ENCODE measurements around the gene MIPOL1. TPM values are rescaled to one million over a fixed set of nuclear protein-coding genes. Genes with fewer than 3 reads are reported as not detected.

MIPOL1 gene
- total and polyA plus RNA-seq, 2 of the 13 experiments (the other 11 are each of a cell fraction or from before 2014, with no cell fraction given) = 8.6 to 34.2 TPM

- TF ChIP-seq ZNF33B (CRISPR knock-in tag; IDR thresholded peaks at IDR 0.05) = peak; percentile 97
- TF ChIP-seq SP2 (CRISPR knock-in tag; IDR thresholded peaks at IDR 0.05) = peak; percentile 49; the same call in 1 of the 2 replicates
- TF ChIP-seq, protein P1, sequence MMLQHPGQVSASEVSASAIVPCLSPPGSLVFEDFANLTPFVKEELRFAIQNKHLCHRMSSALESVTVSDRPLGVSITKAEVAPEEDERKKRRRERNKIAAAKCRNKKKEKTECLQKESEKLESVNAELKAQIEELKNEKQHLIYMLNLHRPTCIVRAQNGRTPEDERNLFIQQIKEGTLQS (CRISPR knock-in tag; IDR thresholded peaks at IDR 0.05) = peak; percentile 66
- peak; percentile 98 for TF ChIP-seq KDM2A (CRISPR knock-in tag; IDR thresholded peaks at IDR 0.05; ENCODE audit: borderline replicate concordance, low read depth)
- no peak; the same call in 1 of the 2 replicates for TF ChIP-seq ZZZ3 (CRISPR knock-in tag; IDR thresholded peaks at IDR 0.05; ENCODE audit: borderline replicate concordance)
- no peak for TF ChIP-seq NFE2 (CRISPR knock-in tag; IDR thresholded peaks at IDR 0.05)
- TF ChIP-seq, protein P2, sequence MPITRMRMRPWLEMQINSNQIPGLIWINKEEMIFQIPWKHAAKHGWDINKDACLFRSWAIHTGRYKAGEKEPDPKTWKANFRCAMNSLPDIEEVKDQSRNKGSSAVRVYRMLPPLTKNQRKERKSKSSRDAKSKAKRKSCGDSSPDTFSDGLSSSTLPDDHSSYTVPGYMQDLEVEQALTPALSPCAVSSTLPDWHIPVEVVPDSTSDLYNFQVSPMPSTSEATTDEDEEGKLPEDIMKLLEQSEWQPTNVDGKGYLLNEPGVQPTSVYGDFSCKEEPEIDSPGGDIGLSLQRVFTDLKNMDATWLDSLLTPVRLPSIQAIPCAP (CRISPR knock-in tag; IDR thresholded peaks at IDR 0.05; ENCODE audit: low read depth) = no peak
- TF ChIP-seq MIER2 (CRISPR knock-in tag; IDR thresholded peaks at IDR 0.05) = no peak
- no peak for TF ChIP-seq NBN (conservative IDR thresholded peaks at IDR 0.05)
- TF ChIP-seq, protein P3, sequence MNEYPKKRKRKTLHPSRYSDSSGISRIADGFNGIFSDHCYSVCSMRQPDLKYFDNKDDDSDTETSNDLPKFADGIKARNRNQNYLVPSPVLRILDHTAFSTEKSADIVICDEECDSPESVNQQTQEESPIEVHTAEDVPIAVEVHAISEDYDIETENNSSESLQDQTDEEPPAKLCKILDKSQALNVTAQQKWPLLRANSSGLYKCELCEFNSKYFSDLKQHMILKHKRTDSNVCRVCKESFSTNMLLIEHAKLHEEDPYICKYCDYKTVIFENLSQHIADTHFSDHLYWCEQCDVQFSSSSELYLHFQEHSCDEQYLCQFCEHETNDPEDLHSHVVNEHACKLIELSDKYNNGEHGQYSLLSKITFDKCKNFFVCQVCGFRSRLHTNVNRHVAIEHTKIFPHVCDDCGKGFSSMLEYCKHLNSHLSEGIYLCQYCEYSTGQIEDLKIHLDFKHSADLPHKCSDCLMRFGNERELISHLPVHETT (CRISPR knock-in tag; conservative IDR thresholded peaks at IDR 0.05) = peak; percentile 62
- TF ChIP-seq ZC3H4 (CRISPR knock-in tag; IDR thresholded peaks at IDR 0.05; ENCODE audit: borderline replicate concordance) = peak; percentile 37; the same call in 1 of the 2 replicates
- TF ChIP-seq NAIF1 (CRISPR knock-in tag; IDR thresholded peaks at IDR 0.05; ENCODE audit: borderline replicate concordance) = peak; percentile 98
- no peak for TF ChIP-seq SUZ12 (IDR thresholded peaks at IDR 0.05; ENCODE audit: low read depth, low read length)
- TF ChIP-seq ZNF562 (CRISPR knock-in tag; IDR thresholded peaks at IDR 0.05; ENCODE audit: borderline replicate concordance) = no peak
- TF ChIP-seq, protein P4, sequence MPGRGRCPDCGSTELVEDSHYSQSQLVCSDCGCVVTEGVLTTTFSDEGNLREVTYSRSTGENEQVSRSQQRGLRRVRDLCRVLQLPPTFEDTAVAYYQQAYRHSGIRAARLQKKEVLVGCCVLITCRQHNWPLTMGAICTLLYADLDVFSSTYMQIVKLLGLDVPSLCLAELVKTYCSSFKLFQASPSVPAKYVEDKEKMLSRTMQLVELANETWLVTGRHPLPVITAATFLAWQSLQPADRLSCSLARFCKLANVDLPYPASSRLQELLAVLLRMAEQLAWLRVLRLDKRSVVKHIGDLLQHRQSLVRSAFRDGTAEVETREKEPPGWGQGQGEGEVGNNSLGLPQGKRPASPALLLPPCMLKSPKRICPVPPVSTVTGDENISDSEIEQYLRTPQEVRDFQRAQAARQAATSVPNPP (CRISPR knock-in tag; IDR thresholded peaks at IDR 0.05) = no peak
- no peak for TF ChIP-seq RBM22 (optimal IDR thresholded peaks at IDR 0.05; ENCODE audit: low read length)
- TF ChIP-seq ZBTB8A (CRISPR knock-in tag; IDR thresholded peaks at IDR 0.05; ENCODE audit: borderline replicate concordance, low read depth) = no peak
- peak; percentile 91 for TF ChIP-seq POLR2G (IDR thresholded peaks at IDR 0.05; ENCODE audit: low read depth, low read length)
- peak; percentile 98 for TF ChIP-seq ZNF883 (CRISPR knock-in tag; IDR thresholded peaks at IDR 0.05; ENCODE audit: not compliant biosample characterization)
- peak; percentile 99 for TF ChIP-seq ZNF292 (CRISPR knock-in tag; IDR thresholded peaks at IDR 0.05; ENCODE audit: borderline replicate concordance, low read depth)
- TF ChIP-seq IKZF1 (IDR thresholded peaks at IDR 0.05) = no peak
- peak; percentile 55 for TF ChIP-seq MED1 (CRISPR knock-in tag; IDR thresholded peaks at IDR 0.05)
- no peak for TF ChIP-seq TOPORS (CRISPR knock-in tag; IDR thresholded peaks at IDR 0.05)
- peak; percentile 77 for TF ChIP-seq ZNF543 (CRISPR knock-in tag; IDR thresholded peaks at IDR 0.05)
- peak; percentile 100 for TF ChIP-seq KMT2A (CRISPR knock-in tag; IDR thresholded peaks at IDR 0.05)
- TF ChIP-seq ZNF737 (CRISPR knock-in tag; IDR thresholded peaks at IDR 0.05; ENCODE audit: borderline replicate concordance) = peak; percentile 99
- no peak for TF ChIP-seq SP1 (IDR thresholded peaks at IDR 0.05)
- TF ChIP-seq SP1 (CRISPR knock-in tag; IDR thresholded peaks at IDR 0.05) = peak; percentile 11; the same call in 1 of the 2 replicates
- TF ChIP-seq NFIC (IDR thresholded peaks at IDR 0.05; ENCODE audit: low read length) = no peak
These were observed 390.3 kb downstream of the MIPOL1 start (continued) for GRCh38 chr14:37587881-37588666.
